Measurements from ENCODE around the gene PPP1R37. TPM values are rescaled to one million over a fixed set of nuclear protein-coding genes. Genes with fewer than 3 reads are reported as not detected.

The PPP1R37 gene
- total RNA-seq, 1 donor from 2014 or later: 23.8 TPM

- intact Hi-C loops (cut with DNase I): no loop called here
- peaks cover 32% of the 10 kb centered on the region for H3K4me1 ChIP-seq
- H3K27ac ChIP-seq: no peak overlapping the region
Observed at GRCh38 chr19:45071545-45071938, 21.4 kb upstream of the PPP1R37 start.

GRCh38 chr19:45071969-45072790 is 20.8 kb upstream of the PPP1R37 start:
- TF ChIP-seq POLR2AphosphoS5 (IDR thresholded peaks at IDR 0.05; ENCODE audit: insufficient read depth in 1 of 2, low read depth in 1 of 2) (no peak), CTCF (IDR thresholded peaks at IDR 0.05) (no peak), POLR2A (IDR thresholded peaks at IDR 0.05) (no peak)
- peaks cover 39% of the 10 kb centered on the region for H3K4me1 ChIP-seq

More at GRCh38 chr19:45071545-45071938, 21.4 kb upstream of the PPP1R37 start:
- Histone ChIP-seq H3K4me3 (no peak overlapping the region), H3K36me3 (peaks cover 7 to 54% of the 10 kb centered on the region in 2 donors), H3K9me3 (no peaks in the 10 kb centered on the region), H3K27me3 (no peaks in the 10 kb centered on the region)
- no peak for TF ChIP-seq POLR2AphosphoS5 (IDR thresholded peaks at IDR 0.05; ENCODE audit: insufficient read depth in 1 of 2, low read depth in 1 of 2)
- no peak for TF ChIP-seq CTCF (IDR thresholded peaks at IDR 0.05)
- no peak for TF ChIP-seq POLR2A (IDR thresholded peaks at IDR 0.05)
- no peak for DNase-seq (ENCODE audit: extremely low spot score in 2 of 2)

GRCh38 chr19:45074744-45075300 is 18.2 kb upstream of the PPP1R37 start:
- Histone ChIP-seq H3K36me3 (peaks cover 7 to 23% of the 10 kb centered on the region in 2 donors), H3K27me3 (no peaks in the 10 kb centered on the region), H3K4me3 (peak overlapping the region; percentile 56 to 63), H3K9me3 (no peaks in the 10 kb centered on the region), H3K27ac (peak overlapping the region; percentile 66), H3K4me1 (peaks cover 55% of the 10 kb centered on the region)
- TF ChIP-seq POLR2A (IDR thresholded peaks at IDR 0.05) (no peak), CTCF (IDR thresholded peaks at IDR 0.05) (no peak), POLR2AphosphoS5 (IDR thresholded peaks at IDR 0.05; ENCODE audit: insufficient read depth in 1 of 2, low read depth in 1 of 2) (no peak)
- no peak for DNase-seq (ENCODE audit: extremely low spot score in 2 of 2)
- intact Hi-C loops (cut with DNase I): no loop called here

More at GRCh38 chr19:45071969-45072790, 20.8 kb upstream of the PPP1R37 start:
- peaks cover 7 to 48% of the 10 kb centered on the region in 2 donors for H3K36me3 ChIP-seq
- intact Hi-C loops (cut with DNase I): no loop called here
- no peaks in the 10 kb centered on the region for H3K27me3 ChIP-seq
- DNase-seq (ENCODE audit: extremely low spot score in 2 of 2): no peak
- no peak overlapping the region for H3K4me3 ChIP-seq
- H3K27ac ChIP-seq: no peak overlapping the region
- no peaks in the 10 kb centered on the region for H3K9me3 ChIP-seq

GRCh38 chr19:45075301-45076028 is 17.5 kb upstream of the PPP1R37 start:
- H3K36me3 ChIP-seq: peaks cover 4 to 16% of the 10 kb centered on the region in 2 donors
- intact Hi-C loops (cut with DNase I): no loop called here
- peaks cover 61% of the 10 kb centered on the region for H3K4me1 ChIP-seq
- peak overlapping the region; percentile 66 for H3K27ac ChIP-seq
- no peaks in the 10 kb centered on the region for H3K9me3 ChIP-seq
- DNase-seq (ENCODE audit: extremely low spot score in 2 of 2): no peak
- H3K27me3 ChIP-seq: no peaks in the 10 kb centered on the region
- H3K4me3 ChIP-seq: peak overlapping the region; percentile 56 to 63
- TF ChIP-seq POLR2AphosphoS5 (IDR thresholded peaks at IDR 0.05; ENCODE audit: insufficient read depth in 1 of 2, low read depth in 1 of 2) (peak in 1 of 2 donors; percentile 44), CTCF (IDR thresholded peaks at IDR 0.05) (no peak)
